CD14-positive monocyte (primary cell): ENCODE measurements around the gene TXLNG. TPM values are rescaled to one million over a fixed set of nuclear protein-coding genes. Genes with fewer than 3 reads are reported as not detected.

Experiments
- DNase-seq, 3 donors: peaks; one replicate each; pipeline ENCODE4 v3.0.0-alpha.2; 2011 to 2022
- H2AFZ ChIP-seq: 2 replicates; pipeline ENCODE4 v1.6.0; 2012; ENCODE audit warnings: mild to moderate bottlenecking, low read depth, low read length, inconsistent platforms; ENCODE audit not compliant: insufficient read depth, poor library complexity, severe bottlenecking
- H3K27ac ChIP-seq, 2 donors: 1 replicate in 1 of 2; 2 replicates in 1 of 2; pipeline ENCODE4 v1.5.1; 2012 to 2013; ENCODE audit warnings: low read length in 2 of 2, control low read depth in 1 of 2, inconsistent platforms in 1 of 2, low read depth in 1 of 2, mild to moderate bottlenecking in 1 of 2
- H3K27me3 ChIP-seq, 2 donors: one replicate each; pipeline versions ENCODE4 v1.6.0 to v1.6.1; 2011 to 2013; ENCODE audit warnings: low read length in 2 of 2; ENCODE audit not compliant: control insufficient read depth in 2 of 2, insufficient read depth in 2 of 2
- H3K36me3 ChIP-seq, 2 donors: replicated peaks in 1 of 2; 1 replicate in 1 of 2; 2 replicates in 1 of 2; pipeline versions ENCODE4 v1.5.1 to v1.6.1; 2012 to 2013; ENCODE audit warnings: low read length in 2 of 2, control low read depth in 1 of 2, inconsistent platforms in 1 of 2, mild to moderate bottlenecking in 1 of 2; ENCODE audit not compliant: insufficient read depth in 2 of 2, control insufficient read depth in 1 of 2
- H3K4me1 ChIP-seq, 2 donors: 1 replicate in 1 of 2; 2 replicates in 1 of 2; pipeline versions ENCODE4 v1.5.1 to v1.6.1; 2012 to 2013; ENCODE audit warnings: low read length in 2 of 2, control low read depth in 1 of 2, inconsistent platforms in 1 of 2, mild to moderate bottlenecking in 1 of 2, moderate library complexity in 1 of 2; ENCODE audit not compliant: insufficient read depth in 2 of 2, control insufficient read depth in 1 of 2
- H3K4me2 ChIP-seq: replicated peaks from 2 replicates; pipeline ENCODE3; 2012; ENCODE audit warnings: low read length, moderate library complexity, mild to moderate bottlenecking; ENCODE audit not compliant: poor library complexity, severe bottlenecking; ENCODE audit errors: extremely low read depth
- H3K4me3 ChIP-seq, 3 experiments: fragments of 200-600 bp in 1 of 3; sonication (generic) in 1 of 3; replicated peaks in 1 of 3; 1 replicate in 2 of 3; 2 replicates in 1 of 3; pipeline ENCODE4 v1.5.1; 2011 to 2013; ENCODE audit warnings: low read length in 3 of 3, mild to moderate bottlenecking in 3 of 3, control low read depth in 2 of 3, low read depth in 2 of 3, inconsistent platforms in 1 of 3, moderate library complexity in 1 of 3
- H3K79me2 ChIP-seq: 2 replicates; pipeline ENCODE4 v1.6.0; 2012; ENCODE audit warnings: mild to moderate bottlenecking, control low read depth, inconsistent platforms, low read length, moderate library complexity; ENCODE audit not compliant: insufficient read depth
- H3K9ac ChIP-seq: 2 replicates; pipeline ENCODE4 v1.6.0; 2017; ENCODE audit warnings: low read length, mild to moderate bottlenecking; ENCODE audit not compliant: insufficient read depth, poor library complexity, severe bottlenecking
- H3K9me3 ChIP-seq, 2 donors: replicated peaks in 1 of 2; 1 replicate in 1 of 2; 2 replicates in 1 of 2; pipeline versions ENCODE4 v1.5.1 to v1.6.1; 2012 to 2013; ENCODE audit warnings: low read length in 2 of 2, control low read depth in 1 of 2; ENCODE audit not compliant: control insufficient read depth in 1 of 2, insufficient read depth in 1 of 2
- H4K20me1 ChIP-seq: 2 replicates; pipeline ENCODE4 v1.6.0; 2012; ENCODE audit warnings: mild to moderate bottlenecking, low read length, control low read depth, moderate library complexity; ENCODE audit not compliant: insufficient read depth
- H3K27ac Mint-ChIP-seq, 7 donors: one replicate each; pipeline ENCODE4 v1.8.0; 2020; ENCODE audit warnings: mild to moderate bottlenecking in 7 of 7, mixed read lengths in 7 of 7, moderate library complexity in 6 of 7, inconsistent platforms in 2 of 7
- H3K27me3 Mint-ChIP-seq, 3 donors: one replicate each; pipeline ENCODE4 v1.8.0; 2021 to 2022; ENCODE audit warnings: low read depth in 3 of 3, mild to moderate bottlenecking in 3 of 3, mixed read lengths in 3 of 3, moderate library complexity in 3 of 3, inconsistent platforms in 1 of 3
- H3K36me3 Mint-ChIP-seq, 2 donors: one replicate each; pipeline ENCODE4 v1.8.0; 2020; ENCODE audit warnings: mixed read lengths in 2 of 2, inconsistent platforms in 1 of 2, mild to moderate bottlenecking in 1 of 2
- H3K4me1 Mint-ChIP-seq: one replicate; pipeline ENCODE4 v1.8.0; 2020; ENCODE audit warnings: mild to moderate bottlenecking, mixed read lengths
- H3K4me3 Mint-ChIP-seq, 2 donors: one replicate each; pipeline ENCODE4 v1.8.0; 2020; ENCODE audit warnings: mild to moderate bottlenecking in 2 of 2, mixed read lengths in 2 of 2, moderate library complexity in 1 of 2
- H3K9me3 Mint-ChIP-seq, 7 donors: one replicate each; pipeline ENCODE4 v1.8.0; 2020 to 2022; ENCODE audit warnings: mixed read lengths in 7 of 7, mild to moderate bottlenecking in 6 of 7, moderate library complexity in 6 of 7, inconsistent platforms in 2 of 7
- CTCF ChIP-seq: fragments of 200-600 bp; IDR thresholded peaks from one replicate; pipeline ENCODE4 v1.8.0; 2022; ENCODE audit warnings: antibody characterized with exemption, mild to moderate bottlenecking
- WGBS: methylation state at CpG from one replicate; pipeline ENCODE4 v1.1.5; 2013; ENCODE audit warnings: missing lambda C conversion rate; ENCODE audit not compliant: insufficient coverage; 5-methylcytosine and 5-hydroxymethylcytosine counted together
- intact Hi-C, 2 donors: fragments of 100-400 bp; cut with micrococcal nuclease; formaldehyde crosslinking; loops; one replicate each; pipeline versions ENCODE4 v1.15.0 to v1.15.1; 2023
- polyA plus RNA-seq, 3 donors: library from polyadenylated mRNA; depleted of rRNA in 1 of 3; unstranded in 2 of 3; stranded (reverse) in 1 of 3; fragments of 300-500 nt in 2 of 3; fragments of >200 nt in 1 of 3; fragmentation: Illumina TruSeq in 2 of 3; gene quantifications; 1 replicate in 2 of 3; 2 replicates in 1 of 3; pipeline ENCODE4 v1.2.3, GENCODE V29; 2012 to 2021

TXLNG gene
- polyA plus RNA-seq, 3 donors = 3.7 to 5.4 (median 4.1) TPM

DNA sequence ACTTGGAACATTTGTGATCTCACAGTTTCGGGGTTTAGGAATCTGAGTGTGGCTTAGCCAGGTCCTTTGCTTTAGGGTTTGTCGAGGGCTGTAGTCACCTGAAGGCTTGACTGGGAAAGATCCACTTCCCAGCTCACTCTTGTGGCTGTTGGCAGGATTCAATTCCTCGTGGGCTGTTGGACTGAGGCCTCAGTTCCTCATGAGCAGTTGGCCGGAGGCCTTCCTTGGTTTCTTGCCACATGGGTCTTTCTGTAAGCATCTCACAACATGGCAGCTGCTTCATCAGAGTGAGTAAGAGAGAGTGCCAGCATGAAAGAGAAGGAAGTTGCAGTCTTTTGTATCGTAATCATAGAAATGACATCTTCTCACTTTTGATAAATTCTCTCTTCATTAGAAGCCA is 11.1 kb downstream of the TXLNG start:
- no peak for TF ChIP-seq CTCF
- H3K4me3 ChIP-seq = no peak overlapping the region
- H3K36me3 ChIP-seq = peaks cover 2 to 12% of the 10 kb centered on the region in 2 donors
- Mint-ChIP-seq H3K36me3 (peaks cover 13 to 26% of the 10 kb centered on the region in 2 donors), H3K27me3 (peaks cover 0 to 10% (median 0%) of the 10 kb centered on the region in 3 donors), H3K27ac (peak overlapping the region in 3 of 7 donors; percentile 52 to 76 (median 75)), H3K9me3 (peaks cover 0 to 9% (median 0%) of the 10 kb centered on the region in 7 donors), H3K4me1 (peaks cover 8% of the 10 kb centered on the region), H3K4me3 (no peak overlapping the region)
- H3K4me2 ChIP-seq = no peak overlapping the region
- H3K27ac ChIP-seq = peak overlapping the region in 1 of 2 donors; percentile 23
- intact Hi-C loops = no loop called here
- no peaks in the 10 kb centered on the region for H4K20me1 ChIP-seq
- WGBS = 50% methylated on average over 2 of the region's 5 CpGs
- no peak overlapping the region for H3K9ac ChIP-seq
- H3K27me3 ChIP-seq = no peaks in the 10 kb centered on the region
- no peaks in the 10 kb centered on the region for H3K4me1 ChIP-seq
- peak in 2 of 3 donors; percentile 21 to 34 for DNase-seq
- no peak overlapping the region for H2AFZ ChIP-seq
- H3K79me2 ChIP-seq = peaks cover 11% of the 10 kb centered on the region
- no peaks in the 10 kb centered on the region for H3K9me3 ChIP-seq

DNA sequence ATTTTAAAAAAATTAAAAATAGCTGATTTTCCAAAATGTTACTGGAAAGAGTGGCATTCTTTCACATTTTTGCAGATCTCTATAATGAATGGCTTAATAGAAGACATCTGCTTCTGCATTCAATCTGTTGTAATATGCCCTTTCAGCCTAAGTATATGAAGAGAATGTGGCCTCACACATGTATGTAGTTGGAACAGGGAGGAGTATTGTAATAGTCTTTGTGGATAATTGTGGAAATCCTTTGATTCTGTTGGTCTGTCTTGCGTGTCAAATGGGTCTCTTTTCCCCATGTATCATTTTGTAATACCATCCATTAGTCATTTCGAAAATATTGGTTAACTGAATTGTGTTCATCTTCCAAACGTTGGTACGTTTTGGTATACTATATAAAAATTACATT is 11.6 kb downstream of the TXLNG start:
- peaks cover 13 to 26% of the 10 kb centered on the region in 2 donors for H3K36me3 Mint-ChIP-seq
- peaks cover 8% of the 10 kb centered on the region for H3K4me1 Mint-ChIP-seq
- Histone ChIP-seq H3K79me2 (peaks cover 14% of the 10 kb centered on the region), H3K9me3 (no peaks in the 10 kb centered on the region), H4K20me1 (no peaks in the 10 kb centered on the region), H3K27ac (peak overlapping the region in 1 of 2 donors; percentile 23), H3K9ac (no peak overlapping the region), H3K4me3 (no peak overlapping the region), H2AFZ (no peak overlapping the region), H3K4me2 (no peak overlapping the region), H3K27me3 (no peaks in the 10 kb centered on the region), H3K36me3 (peaks cover 2 to 12% of the 10 kb centered on the region in 2 donors), H3K4me1 (no peaks in the 10 kb centered on the region)
- H3K9me3 Mint-ChIP-seq = peaks cover 0 to 10% (median 0%) of the 10 kb centered on the region in 7 donors
- peak overlapping the region in 3 of 7 donors; percentile 50 to 76 (median 75) for H3K27ac Mint-ChIP-seq
- no peak overlapping the region for H3K4me3 Mint-ChIP-seq
- DNase-seq = no peak
- intact Hi-C loops = no loop called here
- WGBS = no CpG with 5 or more reads among the region's 4 CpGs
- no peak for TF ChIP-seq CTCF
- peaks cover 0 to 10% (median 0%) of the 10 kb centered on the region in 3 donors for H3K27me3 Mint-ChIP-seq
